NCI-H2171 (cell line): ENCODE measurements around the gene GALNT14.

ENCODE experiments used
- DNase-seq: peaks from one replicate; lab custom pipeline; 2025; lab: John Stamatoyannopoulos, UW

GALNT14 gene

GRCh38 chr2:31057691-31058090 is 80.5 kb downstream of the GALNT14 start:
- DNase-seq, result no peak

DNA sequence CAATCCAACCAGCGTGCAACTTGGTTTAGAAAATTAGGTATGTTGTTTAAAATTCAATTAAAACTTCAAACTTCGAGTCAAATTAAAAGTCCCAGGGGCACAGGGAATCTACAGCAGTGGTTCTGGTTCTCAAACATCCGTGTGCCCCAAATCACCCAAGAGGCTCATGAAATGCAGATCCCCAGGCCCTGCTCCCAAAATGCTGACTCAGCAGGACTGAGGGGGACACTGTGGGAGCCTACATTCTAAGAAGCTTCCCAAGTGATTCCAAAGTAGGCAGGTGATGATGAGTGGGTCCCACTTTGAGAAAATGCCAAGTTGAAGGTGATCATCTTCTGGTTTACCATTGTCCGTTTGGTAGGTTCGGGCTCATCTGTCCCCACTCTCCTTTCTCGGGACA is 82.3 kb downstream of the GALNT14 start:
- DNase-seq, result no peak

- no peak for DNase-seq
Measured at GRCh38 chr2:31054842-31055388, 83.3 kb downstream of the GALNT14 start.

- no peak for DNase-seq
Measured at GRCh38 chr2:31053929-31054782, 84.1 kb downstream of the GALNT14 start.

GRCh38 chr2:31052284-31052683 is 86.0 kb downstream of the GALNT14 start:
- DNase-seq, result no peak

DNA sequence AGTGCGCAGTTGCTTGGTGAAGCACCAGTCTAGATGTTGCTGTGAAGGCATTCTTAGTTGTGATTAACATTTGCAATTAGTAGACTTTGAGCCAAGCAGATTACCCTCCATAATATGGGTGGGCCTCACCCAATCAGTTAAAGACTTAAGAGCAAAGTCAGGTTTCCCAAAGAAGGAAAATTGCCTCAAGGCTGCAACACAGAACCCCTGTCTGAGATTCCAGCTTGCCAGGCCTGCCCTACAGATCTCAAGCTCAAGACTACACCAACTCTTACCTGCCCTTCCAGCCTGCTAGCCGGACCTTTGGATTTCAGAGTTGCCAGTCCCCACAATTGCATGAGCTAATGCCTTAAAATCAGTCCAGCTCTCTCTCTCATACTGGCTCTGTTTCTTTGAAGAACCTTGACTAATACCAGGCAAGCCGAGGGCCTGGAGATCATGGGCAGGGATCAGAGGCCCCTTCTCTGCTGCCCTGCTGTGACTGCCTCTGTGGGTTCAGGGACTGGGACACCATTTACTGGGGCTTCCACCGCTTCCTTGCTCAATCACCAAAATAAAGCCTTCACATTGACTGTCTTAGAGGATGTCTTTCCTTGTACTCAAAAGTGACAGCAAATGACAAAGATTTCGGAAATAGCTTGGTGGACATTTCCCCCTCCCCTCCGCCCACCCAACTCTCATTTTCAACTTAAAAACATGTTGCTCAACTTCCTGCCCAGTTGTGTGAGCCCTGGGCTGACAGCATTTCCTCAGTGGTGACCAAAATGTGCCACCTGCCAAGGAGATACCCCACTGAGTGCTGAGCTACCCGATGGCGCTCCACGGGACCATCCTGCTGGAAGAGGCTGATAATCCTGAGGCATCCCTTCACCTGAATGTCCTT is 86.7 kb downstream of the GALNT14 start:
- DNase-seq, result no peak

DNA sequence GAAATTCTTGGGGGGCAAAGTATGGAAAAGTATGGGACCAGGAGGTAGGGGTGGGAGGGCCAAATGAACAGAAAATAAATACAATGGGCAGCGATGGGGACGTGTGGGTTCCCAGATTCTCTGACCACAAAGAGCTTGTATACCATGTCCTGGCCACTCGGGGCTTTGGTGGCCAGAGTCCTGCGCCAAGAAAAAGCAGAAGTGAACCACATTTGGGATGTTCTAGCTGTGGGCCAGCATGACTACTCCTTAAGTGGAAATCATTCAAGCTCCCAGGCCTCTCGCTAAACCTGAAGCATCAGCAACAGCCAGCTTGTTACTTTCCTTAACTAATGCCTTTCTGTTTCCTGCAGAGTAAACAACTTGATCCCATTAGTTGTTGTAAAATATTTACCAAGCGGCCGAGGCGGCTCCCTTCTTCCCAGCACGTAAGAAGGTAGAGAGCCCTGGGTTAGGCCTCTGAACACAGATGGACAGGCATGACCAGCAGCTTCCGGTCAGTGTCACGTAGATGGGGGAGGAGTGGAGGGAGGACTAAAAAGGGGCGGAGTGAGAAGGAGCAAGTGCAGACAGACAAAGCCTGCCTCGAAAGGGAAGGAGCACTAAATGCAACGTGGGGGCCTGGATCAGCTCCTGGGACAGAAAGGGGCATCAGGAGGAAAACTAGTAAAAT is 88.2 kb downstream of the GALNT14 start:
- DNase-seq, result no peak

DNA sequence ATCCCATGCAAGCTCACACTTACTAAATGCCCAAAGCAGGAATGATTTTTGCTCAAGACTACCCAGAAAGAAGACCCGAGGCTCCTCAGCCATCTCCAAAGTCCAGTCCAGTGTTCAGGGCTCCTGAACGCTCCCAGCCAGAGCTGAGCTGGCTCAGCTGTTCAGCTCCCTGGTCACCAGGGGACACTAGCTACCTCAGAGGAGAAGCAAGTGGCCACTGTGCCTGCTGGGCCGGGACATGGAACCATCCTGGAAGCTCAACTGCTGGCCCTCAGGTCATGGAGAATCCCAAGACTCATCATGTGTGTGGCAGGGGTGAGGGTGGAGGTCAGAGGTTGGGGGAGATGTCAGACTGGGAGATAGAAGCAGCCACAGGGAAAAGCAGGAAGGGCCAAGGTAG is 89.0 kb downstream of the GALNT14 start:
- no peak for DNase-seq

GRCh38 chr2:31047599-31047998 is 90.6 kb downstream of the GALNT14 start:
- no peak for DNase-seq

DNA sequence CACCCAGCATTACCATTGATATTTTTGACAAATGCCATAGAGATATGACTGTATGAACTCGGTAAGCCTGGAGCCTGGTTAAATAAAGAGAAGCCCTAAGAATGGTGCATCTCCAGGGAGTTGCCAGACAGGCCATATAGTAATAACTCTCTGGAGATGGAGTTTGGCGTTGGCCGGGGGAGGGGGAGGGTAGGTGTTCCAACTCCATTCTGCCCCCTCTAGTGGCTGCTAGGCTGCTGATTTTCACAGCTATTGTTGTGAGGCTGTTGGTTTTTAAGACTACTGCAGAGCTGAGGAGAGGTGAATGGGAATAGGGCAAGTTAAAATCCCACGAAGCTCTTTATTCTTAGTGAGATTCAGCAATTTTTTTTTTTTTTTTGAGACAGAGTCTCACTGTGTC is 99.9 kb downstream of the GALNT14 start:
- DNase-seq, result no peak

DNA sequence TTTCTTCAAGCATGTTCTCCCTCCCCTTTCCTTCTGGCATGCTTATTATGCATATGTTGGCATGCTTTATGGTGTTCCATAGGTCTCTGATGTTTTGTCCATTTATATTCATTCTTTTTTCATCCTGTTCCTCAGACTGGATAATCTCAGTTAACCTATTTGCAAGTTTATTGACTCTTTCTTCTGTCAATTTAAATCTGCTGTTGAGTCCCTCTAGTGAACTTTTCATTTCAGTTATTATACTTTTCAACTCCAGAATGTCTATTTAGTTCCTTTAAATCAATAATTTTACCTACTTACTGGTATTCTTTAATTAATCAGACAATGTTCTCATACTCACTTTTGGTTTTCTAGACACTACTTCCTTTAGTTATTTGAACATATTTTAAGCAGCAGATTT is 101.2 kb downstream of the GALNT14 start:
- DNase-seq, result no peak

DNA sequence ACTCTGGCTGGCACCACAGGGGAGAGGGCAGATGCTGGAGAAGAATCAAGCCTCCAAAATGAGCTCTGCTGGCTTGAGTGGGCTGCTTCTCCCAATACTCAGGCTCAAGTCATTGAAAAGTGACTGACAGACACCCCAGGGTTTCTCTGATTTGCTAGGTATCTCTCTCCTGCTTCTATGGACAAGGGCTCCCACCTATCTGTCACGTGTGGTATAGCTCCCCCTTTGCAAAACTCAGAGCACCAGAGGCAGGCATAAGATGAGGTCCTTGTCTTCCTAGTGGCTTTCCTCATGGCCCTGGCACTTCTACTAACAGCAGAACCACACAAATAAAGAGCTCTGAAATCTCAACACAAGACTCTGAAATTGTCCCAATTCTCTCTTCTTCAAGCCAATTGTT is 105.2 kb downstream of the GALNT14 start:
- no peak for DNase-seq

- no peak for DNase-seq
Measured at GRCh38 chr2:31032475-31032874, 105.8 kb downstream of the GALNT14 start.

GRCh38 chr2:31031132-31031706 is 107.0 kb downstream of the GALNT14 start:
- no peak for DNase-seq

DNA sequence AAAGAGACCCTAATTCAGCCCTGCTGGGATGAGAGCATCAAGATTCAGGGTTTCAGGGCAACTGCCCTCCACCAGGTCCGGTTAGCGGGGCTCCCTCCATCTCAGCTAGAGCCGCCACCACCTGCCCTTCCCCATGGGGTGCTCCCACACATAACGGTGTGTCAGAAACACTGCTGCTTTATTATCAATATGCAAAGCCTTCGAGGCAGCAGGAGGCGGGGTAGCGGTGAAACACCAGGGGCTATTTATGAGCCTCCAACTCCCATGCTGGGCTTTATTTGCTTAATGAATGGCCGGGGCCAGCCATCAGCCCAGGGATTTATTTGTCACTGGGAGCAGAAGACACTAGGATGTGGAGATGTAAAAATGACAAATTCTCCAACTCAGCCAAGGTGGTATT is 109.8 kb downstream of the GALNT14 start:
- DNase-seq, result no peak

- no peak for DNase-seq
Measured at GRCh38 chr2:31027549-31027948, 110.7 kb downstream of the GALNT14 start.

- DNase-seq, result no peak
Measured at GRCh38 chr2:31023541-31023940, 114.7 kb downstream of the GALNT14 start.

DNA sequence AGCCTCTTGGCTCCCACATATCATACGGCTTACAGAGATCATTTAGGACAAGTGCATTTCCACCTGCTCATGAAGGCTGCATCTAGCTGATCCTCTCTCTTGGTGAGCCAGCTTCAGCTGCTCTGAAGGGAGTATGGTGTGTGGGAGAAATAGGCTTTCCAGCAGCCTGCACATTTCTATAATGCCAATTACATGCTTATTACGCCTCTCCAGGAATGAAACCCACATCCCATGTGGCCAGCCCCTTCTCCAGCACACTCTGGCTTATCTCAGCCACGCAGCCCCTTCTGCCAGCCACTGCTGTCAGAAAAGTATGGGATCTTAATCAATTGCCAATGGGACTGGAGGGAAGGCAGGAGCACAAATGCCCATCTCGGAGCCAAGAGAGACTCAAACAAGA is 117.5 kb downstream of the GALNT14 start:
- DNase-seq, result no peak

- no peak for DNase-seq
Measured at GRCh38 chr2:31018280-31018679, 120.0 kb downstream of the GALNT14 start.

GRCh38 chr2:31016648-31017047 is 121.6 kb downstream of the GALNT14 start:
- no peak for DNase-seq

GRCh38 chr2:31014516-31014915 is 123.7 kb downstream of the GALNT14 start:
- DNase-seq, result no peak

DNA sequence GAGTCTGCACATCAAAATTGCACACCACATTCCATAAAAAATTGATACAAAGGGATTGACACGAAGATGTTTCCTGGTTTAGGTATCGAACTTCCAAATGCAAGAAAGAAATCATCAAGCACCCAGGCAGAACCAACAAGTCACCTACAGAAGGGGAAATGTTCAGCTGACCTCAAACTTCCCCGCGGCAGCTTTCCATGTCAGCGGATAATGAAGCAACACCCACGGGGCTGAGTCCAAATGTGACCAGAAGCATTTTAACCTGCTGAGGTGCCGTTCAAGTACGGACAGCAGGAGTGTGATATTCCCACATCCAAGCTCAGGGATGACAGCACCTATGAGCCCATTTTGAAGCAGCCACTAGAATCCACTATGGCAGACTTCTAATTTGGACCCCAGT is 124.9 kb downstream of the GALNT14 start:
- DNase-seq, result no peak
